ENCODE data around the gene ANK3.

ANK3 gene

DNA sequence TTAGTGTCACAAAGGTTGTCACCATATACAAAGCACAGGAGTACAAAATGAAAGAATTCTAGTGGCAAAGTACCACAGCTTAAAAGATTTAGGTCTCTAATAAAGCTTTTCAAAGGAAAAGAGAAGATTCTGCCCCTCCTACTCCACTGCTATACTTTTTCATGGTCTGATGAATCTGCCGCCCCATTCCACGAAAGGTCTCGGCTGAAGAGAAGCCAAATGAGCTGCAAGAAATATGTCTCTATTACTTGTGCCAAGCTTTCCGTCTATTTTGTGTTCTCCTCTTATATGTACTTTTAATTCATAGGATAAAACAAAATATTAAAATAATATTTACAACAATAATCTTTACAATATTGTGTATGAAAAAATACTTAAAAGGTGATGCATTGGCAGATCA is 222.6 kb downstream of the ANK3 start:
- Histone ChIP-seq H3K27ac (no peak overlapping the region), H3K4me3 (no peak overlapping the region)

DNA sequence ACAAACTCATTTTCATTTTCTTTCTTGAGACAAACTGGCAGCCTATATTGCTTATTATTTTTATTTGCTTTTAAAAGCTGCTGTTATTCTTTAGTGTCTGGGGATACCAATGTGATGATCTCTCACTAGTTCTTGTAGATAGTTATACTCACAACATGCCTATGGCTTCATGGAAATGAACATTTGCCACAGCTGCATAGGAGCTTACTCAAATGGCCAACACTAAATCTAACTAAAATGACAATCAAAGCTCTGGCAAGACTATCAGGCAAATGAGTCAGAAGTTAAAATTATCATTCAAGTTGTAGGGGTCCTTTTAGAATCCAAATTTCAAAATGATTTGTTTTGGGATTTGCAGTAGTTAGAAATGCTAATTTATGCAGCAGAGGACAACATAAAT is 225.9 kb downstream of the ANK3 start:
- no peak overlapping the region for H3K4me3 ChIP-seq
- H3K27ac ChIP-seq, result no peak overlapping the region

DNA sequence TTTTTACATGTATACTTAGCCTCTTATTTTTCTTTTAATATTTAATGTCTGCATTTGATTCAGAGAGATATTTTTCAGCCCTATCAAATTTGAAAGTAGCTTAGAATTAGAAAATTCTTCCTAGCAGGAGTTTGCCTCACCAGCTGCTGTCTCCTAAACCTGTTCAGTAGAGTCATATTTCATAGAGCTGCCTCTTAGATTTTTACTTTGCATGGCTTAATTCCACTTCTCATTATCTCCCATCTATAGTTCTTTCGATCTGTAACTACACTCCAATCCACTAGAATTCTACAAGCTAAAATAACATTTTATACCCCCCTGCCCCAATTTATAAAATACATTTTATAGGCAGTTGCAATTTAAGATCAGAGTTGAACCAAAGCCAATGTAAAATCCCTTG is 227.0 kb downstream of the ANK3 start:
- Histone ChIP-seq H3K27ac (no peak overlapping the region), H3K4me3 (no peak overlapping the region)

DNA sequence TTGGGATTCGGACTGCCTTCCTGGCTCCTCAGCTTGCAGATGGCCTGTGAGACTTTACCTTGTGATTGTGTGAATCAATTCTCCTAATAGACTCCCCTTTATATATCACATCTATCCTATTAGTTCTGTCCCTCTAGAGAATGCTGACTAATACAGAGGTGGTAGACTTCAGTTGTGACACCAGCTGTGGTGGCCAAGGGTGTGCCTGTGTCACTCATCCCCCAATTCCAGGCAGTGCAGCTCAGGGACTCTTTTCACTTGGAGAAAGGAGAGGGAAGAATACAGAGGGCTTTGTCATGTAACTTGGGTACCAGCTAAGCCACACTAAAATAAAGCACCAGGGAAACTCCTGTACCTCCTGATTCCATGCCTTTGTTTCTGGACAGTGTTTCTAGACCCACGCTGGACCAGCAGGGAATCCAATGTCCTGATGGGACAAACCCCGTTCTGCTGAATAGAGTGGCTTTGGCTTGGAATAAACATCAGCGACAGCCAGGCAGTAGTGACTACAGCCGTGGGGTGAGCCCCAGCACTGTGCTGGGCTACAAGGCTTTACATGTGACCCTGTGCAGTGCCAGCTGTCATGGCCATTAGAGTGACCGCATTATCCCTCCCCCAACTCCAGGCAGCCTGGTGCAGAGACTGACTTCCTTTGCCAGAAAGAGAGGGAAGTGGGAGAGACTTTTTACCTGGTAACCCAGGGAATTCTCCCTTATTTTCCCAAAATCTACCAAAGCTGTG is 233.6 kb downstream of the ANK3 start:
- Histone ChIP-seq H3K27ac (no peak overlapping the region), H3K4me3 (no peak overlapping the region)

DNA sequence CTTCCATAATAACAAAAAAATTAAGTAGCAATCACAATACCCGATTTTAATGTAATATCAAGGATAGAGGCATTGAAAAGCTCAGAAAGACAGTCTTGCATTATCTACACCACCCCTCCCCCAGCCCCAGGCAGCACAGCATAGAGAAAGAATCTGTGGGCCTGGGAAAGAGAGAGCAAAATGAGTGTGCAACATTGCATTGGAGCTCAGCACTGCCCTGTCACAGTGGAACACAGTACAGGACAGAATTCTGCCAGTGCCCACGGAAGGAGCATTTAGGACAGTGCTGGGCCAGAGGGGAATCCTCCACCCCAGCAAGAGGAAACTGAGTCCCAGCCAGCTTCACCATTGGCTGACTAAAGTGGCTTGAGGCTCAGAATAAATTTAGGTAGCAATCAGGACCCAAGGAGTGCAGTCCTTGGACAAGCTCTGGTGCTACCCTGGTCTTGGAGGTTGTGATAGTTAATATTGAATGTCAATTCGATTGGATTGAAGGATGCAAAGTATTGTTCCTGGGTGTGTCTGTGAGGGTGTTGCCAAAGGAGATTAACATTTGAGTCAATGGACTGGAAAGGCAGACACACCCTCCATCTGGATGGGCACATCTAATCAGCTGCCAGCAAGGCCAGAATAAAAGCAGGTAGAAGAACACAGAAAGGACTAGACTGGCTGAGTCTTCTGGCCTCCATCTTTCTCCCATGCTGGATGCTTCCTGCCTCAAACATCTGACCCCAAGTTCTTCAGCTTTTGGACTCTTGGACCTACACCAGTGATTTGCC is 234.4 kb downstream of the ANK3 start:
- H3K27ac ChIP-seq, result no peak overlapping the region

GRCh38 chr10:60149003-60149402 is 240.7 kb downstream of the ANK3 start:
- H3K4me3 ChIP-seq, result no peak overlapping the region
- no peak overlapping the region for H3K27ac ChIP-seq

More for the DNA sequence above, 234.4 kb downstream of the ANK3 start:
- H3K4me3 ChIP-seq, result no peak overlapping the region

- Histone ChIP-seq H3K27ac (no peak overlapping the region), H3K4me3 (no peak overlapping the region)
These were observed 241.3 kb downstream of the ANK3 start for GRCh38 chr10:60148266-60148840.

DNA sequence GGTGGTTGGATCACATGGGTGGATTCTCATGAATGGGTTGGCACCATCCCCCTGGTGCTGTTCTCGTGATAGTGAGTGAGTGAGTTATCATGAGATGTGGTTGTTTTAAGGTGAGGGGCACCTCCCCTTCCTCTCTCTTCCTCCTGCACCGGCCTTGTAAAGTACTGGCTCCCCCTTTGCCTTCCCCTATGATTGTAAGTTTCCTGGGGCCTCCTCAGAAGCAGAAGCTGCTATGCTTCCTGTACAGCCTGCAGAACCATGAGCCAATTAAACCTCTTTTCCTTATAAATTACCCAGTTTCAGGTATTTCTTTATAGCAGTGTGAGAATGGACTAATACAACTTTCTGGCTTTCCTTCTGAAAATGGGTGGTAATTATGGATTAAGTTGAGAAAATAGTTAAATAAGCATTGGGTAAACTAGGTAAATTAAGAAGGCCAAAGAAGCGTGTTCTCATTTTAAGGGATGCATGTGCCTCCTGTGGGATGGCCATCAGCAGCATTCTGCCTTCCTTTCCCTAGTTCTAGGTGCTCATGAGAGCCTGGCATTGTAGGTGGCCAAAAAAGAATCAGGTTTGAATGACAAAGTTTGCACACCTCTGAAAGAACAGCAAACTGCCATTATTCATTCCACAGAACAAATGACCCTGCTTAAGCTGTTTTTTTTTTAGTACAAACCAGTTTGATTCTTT is 242.0 kb downstream of the ANK3 start:
- H3K27ac ChIP-seq, result no peak overlapping the region
- H3K4me3 ChIP-seq, result no peak overlapping the region

DNA sequence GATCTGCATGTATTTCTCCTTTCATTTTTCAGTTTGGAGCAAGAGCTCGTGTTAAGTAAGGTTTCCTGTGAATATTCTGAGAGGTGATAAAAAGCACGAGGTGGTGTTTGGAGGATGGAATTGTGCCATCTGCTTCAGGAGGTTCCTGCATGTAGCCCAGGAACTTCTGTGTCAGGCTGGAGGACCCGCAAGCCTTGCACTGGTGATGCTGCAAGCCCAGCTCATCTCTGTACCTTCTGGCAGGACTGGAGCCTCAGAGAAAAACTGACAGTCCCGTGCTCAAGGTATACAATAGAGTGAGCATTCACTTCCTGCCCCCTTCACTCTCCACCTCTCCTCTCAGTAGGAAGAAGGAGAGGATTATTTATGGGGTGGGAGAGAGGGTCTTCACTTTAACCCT is 242.7 kb downstream of the ANK3 start:
- H3K4me3 ChIP-seq, result no peak overlapping the region
- no peak overlapping the region for H3K27ac ChIP-seq

DNA sequence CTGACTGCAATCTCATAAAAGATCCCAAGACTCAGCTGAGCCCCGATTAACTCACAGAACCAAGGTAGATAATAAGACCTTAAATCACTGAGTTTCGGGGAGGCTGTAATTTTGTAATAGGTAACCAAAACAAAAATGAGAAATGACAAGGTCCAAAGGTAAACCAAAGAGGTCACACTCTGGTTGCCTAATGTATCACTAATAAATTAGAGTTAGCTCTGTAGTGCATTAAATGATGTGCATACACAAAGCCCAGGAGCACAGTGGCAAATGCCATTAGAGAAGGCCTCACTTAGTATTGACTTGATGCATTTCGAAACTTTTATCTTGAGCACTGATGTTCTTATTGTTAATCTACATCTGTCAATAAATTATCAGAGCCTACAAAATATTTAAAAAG is 245.6 kb downstream of the ANK3 start:
- no peak overlapping the region for H3K4me3 ChIP-seq
- H3K27ac ChIP-seq, result no peak overlapping the region

GRCh38 chr10:60142736-60143135 is 246.9 kb downstream of the ANK3 start:
- H3K4me3 ChIP-seq, result no peak overlapping the region
- no peak overlapping the region for H3K27ac ChIP-seq

- no peak overlapping the region for H3K27ac ChIP-seq
- no peak overlapping the region for H3K4me3 ChIP-seq
These were observed 247.6 kb downstream of the ANK3 start for GRCh38 chr10:60141896-60142559.

- peak overlapping the region in 1 of 7 experiments; percentile 13 for H3K4me3 ChIP-seq
- peak overlapping the region in 14 of 21 experiments; percentile 1 to 66 (median 36) for H3K27ac ChIP-seq
These were observed 248.7 kb downstream of the ANK3 start for GRCh38 chr10:60140651-60141632.

GRCh38 chr10:60139798-60140566 is 249.7 kb downstream of the ANK3 start:
- Histone ChIP-seq H3K4me3 (peak overlapping the region in 1 of 7 experiments; percentile 13), H3K27ac (peak overlapping the region in 14 of 21 experiments; percentile 3 to 66 (median 34))

DNA sequence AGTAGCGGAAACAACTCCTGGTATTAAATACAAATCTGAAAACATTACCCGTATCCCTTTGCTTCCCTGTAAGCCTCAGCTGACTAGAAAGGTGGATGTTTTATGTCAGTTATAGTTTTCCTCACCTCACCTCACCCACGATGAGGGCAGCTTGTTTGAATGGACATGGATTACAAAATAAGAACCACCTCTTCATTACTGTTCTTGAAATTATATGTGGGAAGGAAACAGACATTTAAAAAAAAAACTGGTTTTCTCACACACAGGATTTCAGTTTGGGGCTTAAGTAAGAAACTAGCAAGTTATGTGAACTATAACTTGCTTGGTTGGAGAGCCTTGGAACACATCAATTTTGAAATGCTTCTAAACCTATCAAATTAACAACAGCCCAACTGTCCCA is 250.4 kb downstream of the ANK3 start:
- Histone ChIP-seq H3K27ac (peak overlapping the region in 9 of 21 experiments; percentile 7 to 48 (median 31)), H3K4me3 (no peak overlapping the region)

- peak overlapping the region in 8 of 21 experiments; percentile 7 to 48 (median 30) for H3K27ac ChIP-seq
- H3K4me3 ChIP-seq, result no peak overlapping the region
These were observed 250.8 kb downstream of the ANK3 start for GRCh38 chr10:60138842-60139241.

DNA sequence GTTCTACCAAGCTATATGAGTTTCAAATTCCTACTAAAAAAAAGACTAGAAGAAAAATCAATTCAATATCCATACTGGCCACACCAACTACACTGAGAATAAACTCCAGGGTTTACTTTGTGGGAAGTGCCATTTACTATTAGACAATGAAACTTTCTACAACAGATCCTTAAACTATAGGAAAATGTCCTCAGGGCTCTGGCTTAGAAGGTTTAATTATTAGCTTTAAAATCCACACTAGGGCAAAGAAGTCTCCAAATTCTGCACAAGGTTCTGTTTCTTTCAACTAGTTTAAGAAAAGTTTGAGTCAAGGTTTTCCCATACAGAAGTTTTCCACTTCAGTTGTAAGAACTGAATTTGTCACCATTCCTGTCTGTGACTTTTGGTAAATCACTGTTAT is 251.6 kb downstream of the ANK3 start:
- Histone ChIP-seq H3K27ac (peak overlapping the region in 1 of 21 experiments; percentile 26), H3K4me3 (no peak overlapping the region)
